ENCODE measurements around the gene TMEM54.
A peak's percentile ranks its signal among the peaks of the same experiment; 100 is the strongest.

The TMEM54 gene

GRCh38 chr1:32894019-32894600, 7.1 kb downstream of the TMEM54 start:
- DNase-seq, result no peak

- peak; percentile 22 for DNase-seq
Measured at GRCh38 chr1:32893198-32894018, 7.8 kb downstream of the TMEM54 start.

- peak; percentile 36 for DNase-seq
Measured at GRCh38 chr1:32892368-32893197, 8.6 kb downstream of the TMEM54 start.

GRCh38 chr1:32891630-32892029, 9.6 kb downstream of the TMEM54 start:
- no peak for DNase-seq

GRCh38 chr1:32891241-32891570, 10.0 kb downstream of the TMEM54 start:
- no peak for DNase-seq

GRCh38 chr1:32890516-32891240, 10.5 kb downstream of the TMEM54 start:
- DNase-seq, result no peak

GRCh38 chr1:32889731-32890278, 11.4 kb downstream of the TMEM54 start:
- DNase-seq, result no peak

- no peak for DNase-seq
Measured at GRCh38 chr1:32888677-32889420, 12.3 kb downstream of the TMEM54 start.

- no peak for DNase-seq
Measured at GRCh38 chr1:32888134-32888533, 13.1 kb downstream of the TMEM54 start.

GRCh38 chr1:32887623-32888022, 13.6 kb downstream of the TMEM54 start:
- DNase-seq, result no peak

GRCh38 chr1:32886828-32887414, 14.3 kb downstream of the TMEM54 start:
- no peak for DNase-seq

GRCh38 chr1:32886004-32886827, 15.0 kb downstream of the TMEM54 start, which contains the start of gene HPCA:
HPCA (plus strand) TSS chr1:32886491; CDS start chr1:32888899, 2,408 bp downstream.
- peak; percentile 61 for DNase-seq

- no peak for DNase-seq
Measured at GRCh38 chr1:32885676-32886003, 15.5 kb downstream of the TMEM54 start.

- DNase-seq, result no peak
Measured at GRCh38 chr1:32884726-32885125, 16.5 kb downstream of the TMEM54 start.

GRCh38 chr1:32884032-32884372, 17.2 kb downstream of the TMEM54 start:
- DNase-seq, result no peak

- no peak for DNase-seq
Measured at GRCh38 chr1:32883338-32884031, 17.7 kb downstream of the TMEM54 start.

GRCh38 chr1:32881871-32882850, 19.0 kb downstream of the TMEM54 start:
- DNase-seq, result no peak

- DNase-seq, result no peak
Measured at GRCh38 chr1:32881291-32881690, 19.9 kb downstream of the TMEM54 start.

GRCh38 chr1:32878637-32879041, 22.6 kb downstream of the TMEM54 start:
- DNase-seq, result no peak

Measured in fibroblast of skin of back (primary cell).